Hematopoietic multipotent progenitor cell treated with erythropoietin and hydrocortisone succinate and interleukin-3 and kit ligand, for 17 days (in vitro differentiated cells): ENCODE data around the gene GALT.

ENCODE experiments used
- DNase-seq: peaks from one replicate; pipeline ENCODE4 v3.0.0-alpha.2; 2015; ENCODE audit warnings: low spot score

Gene GALT

GRCh38 chr9:34646211-34647083 lies at the start of gene GALT:
TSS of gene GALT (plus strand) at chr9:34646675. CDS start at chr9:34646705, 30 bp downstream.
- DNase-seq, result peak; percentile 94

- DNase-seq, result no peak
These were observed 46.9 kb upstream of the GALT start for GRCh38 chr9:34599546-34599945.

- DNase-seq, result no peak
These were observed 45.6 kb upstream of the GALT start for GRCh38 chr9:34600908-34601307.

GRCh38 chr9:34601937-34602573 lies 44.4 kb upstream of the GALT start:
- no peak for DNase-seq

GRCh38 chr9:34603610-34604231 lies 42.8 kb upstream of the GALT start:
- DNase-seq, result peak; percentile 85

- no peak for DNase-seq
These were observed 40.3 kb upstream of the GALT start for GRCh38 chr9:34606190-34606589.

- DNase-seq, result no peak
These were observed 39.6 kb upstream of the GALT start for GRCh38 chr9:34606905-34607304.

- DNase-seq, result no peak
These were observed 39.1 kb upstream of the GALT start for GRCh38 chr9:34607331-34607730.

- DNase-seq, result no peak
These were observed 35.9 kb upstream of the GALT start for GRCh38 chr9:34610434-34611206.

GRCh38 chr9:34611251-34611810 lies 35.1 kb upstream of the GALT start:
- DNase-seq, result no peak

GRCh38 chr9:34611811-34612787 lies 34.4 kb upstream of the GALT start, which contains the start of gene RPP25L:
TSS of gene RPP25L (minus strand) at chr9:34612097. CDS start at chr9:34611296, 801 bp downstream.
- DNase-seq, result peak; percentile 92

GRCh38 chr9:34612788-34613390 lies 33.6 kb upstream of the GALT start:
- DNase-seq, result peak; percentile 91

- DNase-seq, result no peak
These were observed 31.3 kb upstream of the GALT start for GRCh38 chr9:34615132-34615531.

- DNase-seq, result peak; percentile 95
These were observed 26.1 kb upstream of the GALT start, which contains the start of gene DCTN3 for GRCh38 chr9:34620061-34620994. TSS of gene DCTN3 (minus strand) at chr9:34620495. CDS start at chr9:34620464, 31 bp downstream.

GRCh38 chr9:34623374-34624235 lies 22.9 kb upstream of the GALT start:
- no peak for DNase-seq

- DNase-seq, result no peak
These were observed 21.8 kb upstream of the GALT start for GRCh38 chr9:34624475-34625185.

GRCh38 chr9:34625186-34625486 lies 21.3 kb upstream of the GALT start:
- DNase-seq, result no peak
